Right ventricle myocardium superior (tissue), 1 donor: ENCODE data around the gene SPON1. TPM values are rescaled to one million over a fixed set of nuclear protein-coding genes. Genes with fewer than 3 reads are reported as not detected.
"Not testable (repeated sequence)": the region's sequence is repeated elsewhere in the genome, so short reads cannot be mapped to it uniquely, and the experiment has no call there.

Experiments
- ATAC-seq: fragments of 200-7000 bp; cut with Tn5 transposase; one replicate; pipeline ENCODE4 v1.9.1; 2020; ENCODE audit warnings: mild to moderate bottlenecking; ENCODE audit not compliant: poor library complexity
- DNase-seq: peaks from one replicate; pipeline ENCODE4 v3.0.0-alpha.2; 2020
- intact Hi-C: fragments of 100-400 bp; cut with DNase I; formaldehyde crosslinking; loops from one replicate; pipeline ENCODE4 v1.11.2; 2022
- total RNA-seq: library from RNA; stranded (reverse); fragmentation: NEBNext Ultra II Directional; extraction: Animal tissue kit (Norgen Biotek cat#: 25700); gene quantifications from one replicate; pipeline ENCODE4 v1.2.1, GENCODE V29; 2021
- donor health status: DM: no; HTN: yes; CAD: no; lungs with severe emphysema.

SPON1 gene
- total RNA-seq, 1 donor from 2014 or later, result 3.0 TPM

DNA sequence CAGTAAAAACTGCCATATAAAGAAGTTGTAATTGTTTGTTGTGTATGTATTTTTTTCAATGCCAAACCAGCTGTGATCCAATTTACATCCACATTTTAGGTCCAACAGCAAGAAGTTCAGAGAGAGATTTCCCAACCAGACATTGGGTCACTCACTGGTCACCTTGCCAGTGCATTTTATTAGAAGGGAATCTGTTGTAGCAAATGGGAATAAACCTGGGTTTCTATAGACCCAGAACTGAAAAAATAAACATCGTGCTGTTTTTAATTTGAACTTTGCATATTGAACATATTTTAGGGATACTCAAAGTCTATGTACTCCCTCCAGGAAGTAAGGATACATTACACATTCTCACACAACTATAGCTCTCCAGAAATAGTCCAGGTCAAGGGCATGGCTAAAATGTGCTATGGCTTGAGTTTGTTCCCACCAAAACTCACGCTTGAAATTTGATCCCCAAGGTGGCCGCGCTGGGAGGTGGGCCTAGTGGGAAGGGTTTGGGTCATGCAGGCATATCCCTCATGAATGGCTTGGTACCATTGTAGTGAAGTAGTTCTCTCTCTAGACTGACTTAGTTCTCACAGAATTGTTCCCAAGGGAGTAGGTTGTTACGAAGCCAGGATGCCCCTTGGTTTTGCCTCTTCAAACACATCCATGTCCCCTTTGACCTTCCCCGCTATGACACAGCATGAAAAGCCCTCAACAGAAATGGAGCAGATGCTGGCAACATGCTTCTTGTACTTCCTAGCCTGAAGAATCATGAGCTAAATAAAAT, 305.5 kb downstream of the SPON1 start:
- intact Hi-C loops, result no loop called here
- DNase-seq (no peak), ATAC-seq (no peak)

DNA sequence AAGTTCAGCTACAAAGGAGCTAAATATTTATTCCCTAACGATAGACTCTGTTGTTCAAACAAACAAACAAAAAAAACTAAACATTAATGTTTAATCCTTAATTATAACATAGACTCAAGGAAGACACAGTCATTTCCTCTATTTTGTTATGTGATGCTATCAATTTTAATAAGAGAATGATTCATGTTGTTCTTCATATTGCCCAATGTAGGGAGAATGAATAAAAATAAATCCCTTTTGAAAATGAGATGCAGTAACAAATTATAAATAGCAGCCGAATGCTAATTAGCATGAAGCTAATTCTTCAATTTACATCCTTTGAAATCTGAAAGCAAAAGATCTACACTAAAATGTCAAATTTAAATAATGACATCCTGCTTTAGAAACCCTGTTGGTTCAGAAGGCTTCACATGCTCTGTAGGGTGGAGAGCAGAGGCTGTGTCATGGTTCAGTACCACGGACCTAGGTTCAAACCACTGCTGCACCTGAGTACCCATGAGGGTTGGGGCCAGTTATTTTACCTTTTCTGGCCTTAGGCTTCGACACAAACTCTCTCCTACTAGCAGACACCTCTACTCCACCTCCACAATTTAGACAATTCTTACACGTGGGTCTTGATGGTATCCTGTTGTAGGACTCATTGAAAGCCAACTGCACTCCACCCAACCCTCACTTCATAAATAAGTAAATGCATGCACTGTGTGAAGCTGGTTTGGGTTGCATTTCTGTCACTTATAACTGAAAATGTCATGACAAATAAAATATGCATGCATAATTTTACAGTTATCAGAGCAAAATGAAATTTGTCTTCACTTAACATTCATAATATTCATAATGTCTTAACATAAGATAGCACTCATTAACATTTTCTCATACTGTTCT, 307.4 kb downstream of the SPON1 start:
- DNase-seq, result no peak
- intact Hi-C loops, result no loop called here
- ATAC-seq, result no peak

- intact Hi-C loops, result no loop called here
- ATAC-seq, result no peak
Observed at GRCh38 chr11:14270690-14271542, 308.4 kb downstream of the SPON1 start.

GRCh38 chr11:14273895-14274294, 311.4 kb downstream of the SPON1 start:
- DNase-seq, result no peak
- intact Hi-C loops, result no loop called here
- no peak for ATAC-seq

More at GRCh38 chr11:14270690-14271542, 308.4 kb downstream of the SPON1 start:
- DNase-seq, result no peak

GRCh38 chr11:14275076-14275475, 312.6 kb downstream of the SPON1 start:
- no peak for DNase-seq
- no peak for ATAC-seq
- intact Hi-C loops, result no loop called here

DNA sequence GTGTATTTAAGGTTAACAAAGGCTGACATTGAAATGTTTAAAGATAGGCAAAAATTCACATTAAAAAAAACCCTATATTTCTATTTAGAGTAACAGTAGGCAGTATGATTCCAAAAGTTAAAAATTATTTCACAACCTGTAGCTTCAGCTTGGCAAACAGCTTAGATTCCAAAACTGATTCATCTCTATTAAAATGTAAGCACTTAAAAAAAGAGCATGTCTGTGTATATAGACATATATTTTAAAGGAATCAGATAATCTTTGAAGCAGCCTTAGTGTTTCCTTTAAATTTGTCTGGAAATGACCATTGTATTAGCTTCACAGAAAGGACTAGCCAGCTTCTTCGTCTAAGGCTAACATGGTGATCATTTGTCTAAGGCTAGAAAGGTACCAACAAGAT, 316.3 kb downstream of the SPON1 start:
- ATAC-seq, intact Hi-C loops, DNase-seq: not testable (repeated sequence)

DNA sequence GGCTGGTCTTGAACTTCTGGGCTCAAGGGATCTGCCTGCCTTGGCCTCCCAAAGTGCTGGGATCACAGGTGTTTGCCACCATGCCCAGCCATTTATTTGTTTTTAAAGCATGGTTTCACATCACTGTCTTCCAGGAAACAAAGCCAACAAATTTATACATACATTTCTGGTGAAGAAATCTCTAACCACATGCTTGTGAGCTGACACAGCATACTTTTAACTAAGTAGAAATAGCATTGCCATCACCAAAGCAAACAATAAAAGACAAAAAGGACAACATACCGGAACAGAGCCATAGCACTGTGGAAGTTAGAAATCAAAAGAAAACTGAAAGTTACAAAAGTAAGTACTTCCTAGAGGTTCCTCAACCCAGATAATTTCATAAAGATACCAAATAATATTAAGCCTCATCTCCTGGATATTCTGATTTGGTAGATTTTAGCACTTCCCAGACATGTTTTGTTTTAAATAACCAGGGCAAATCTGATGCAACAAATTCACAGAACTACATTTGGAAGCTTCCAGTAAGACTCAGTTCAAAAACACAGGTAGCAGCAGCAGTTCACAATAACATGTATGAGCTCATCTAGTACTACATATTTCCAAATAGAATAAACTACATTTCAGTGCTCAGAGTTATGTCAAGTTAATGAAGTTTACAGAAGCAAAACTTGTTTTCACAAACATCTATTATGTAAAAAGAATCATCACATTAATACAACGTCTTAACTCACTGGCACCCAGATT, 325.8 kb downstream of the SPON1 start:
- intact Hi-C loops, result no loop called here
- DNase-seq (no peak), ATAC-seq (peak; percentile 29)

GRCh38 chr11:14290422-14290821, 327.9 kb downstream of the SPON1 start:
- intact Hi-C loops, result no loop called here
- no peak for ATAC-seq
- DNase-seq, result no peak

- intact Hi-C loops, result loop anchor here (2.0 kb wide), 1 partner anchor 155 kb away; no protein-coding TSS in a partner anchor
- DNase-seq (no peak), ATAC-seq (peak; percentile 52)
Observed at GRCh38 chr11:14299921-14300320, 337.4 kb downstream of the SPON1 start.

DNA sequence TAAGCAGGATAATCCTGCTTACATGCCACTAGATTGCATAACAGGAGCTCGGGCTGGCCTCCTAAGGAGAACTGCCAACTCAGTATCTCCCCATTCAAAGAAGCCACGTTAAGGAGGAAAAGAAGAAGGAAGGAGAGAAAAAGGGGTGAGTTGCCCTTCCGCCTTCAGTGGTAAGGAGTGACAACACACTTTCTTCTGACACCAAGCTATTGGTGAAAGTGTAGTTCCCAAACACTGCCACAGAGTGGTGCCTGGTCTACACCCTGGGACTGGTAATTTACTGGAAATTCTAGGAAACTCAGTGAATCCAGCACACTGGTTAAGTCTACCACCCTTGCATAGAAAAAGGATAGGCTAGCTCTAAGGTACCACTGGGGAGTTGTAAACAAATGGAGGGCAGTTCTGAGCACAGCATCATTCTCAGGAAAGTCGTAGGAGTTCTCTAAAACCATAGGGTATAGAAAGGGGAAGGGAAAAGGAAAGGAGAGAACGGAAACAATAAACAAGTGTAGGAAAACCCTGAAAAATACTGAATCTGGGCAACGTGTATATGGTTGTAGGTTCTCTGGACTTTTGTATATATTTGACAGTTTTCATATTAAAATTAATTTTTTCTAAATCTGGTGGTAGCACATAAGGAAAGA, 338.3 kb downstream of the SPON1 start:
- intact Hi-C loops, result loop anchor here (2.0 kb wide), 1 partner anchor 154 kb away; no protein-coding TSS in a partner anchor
- DNase-seq, result no peak
- peak; percentile 93 for ATAC-seq

DNA sequence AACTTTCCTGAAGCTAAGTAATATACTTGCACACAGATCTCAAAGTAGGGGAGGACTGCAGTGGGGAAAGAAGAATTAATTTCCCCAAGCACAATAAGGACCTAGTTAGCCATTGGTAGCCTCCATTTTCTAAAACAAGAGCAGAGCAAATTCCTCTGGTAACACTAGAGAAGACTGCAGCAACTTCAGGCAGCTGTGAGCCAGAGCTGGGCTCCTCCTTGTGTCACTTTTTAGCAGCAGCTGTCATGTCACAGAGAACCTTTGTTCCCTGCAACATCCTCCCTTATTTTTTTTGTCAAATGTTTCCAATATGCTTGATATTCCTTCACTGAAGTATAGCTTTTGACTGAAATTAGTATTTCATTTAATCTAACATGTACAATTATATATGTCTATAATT, 342.1 kb downstream of the SPON1 start:
- DNase-seq, result no peak
- intact Hi-C loops, result no loop called here
- no peak for ATAC-seq

- DNase-seq, result no peak
- ATAC-seq, result no peak
- intact Hi-C loops, result no loop called here
Observed at GRCh38 chr11:14305649-14306048, 343.1 kb downstream of the SPON1 start.

- DNase-seq (no peak), ATAC-seq (no peak)
- intact Hi-C loops, result no loop called here
Observed at GRCh38 chr11:14306481-14306880, 344.0 kb downstream of the SPON1 start.

DNA sequence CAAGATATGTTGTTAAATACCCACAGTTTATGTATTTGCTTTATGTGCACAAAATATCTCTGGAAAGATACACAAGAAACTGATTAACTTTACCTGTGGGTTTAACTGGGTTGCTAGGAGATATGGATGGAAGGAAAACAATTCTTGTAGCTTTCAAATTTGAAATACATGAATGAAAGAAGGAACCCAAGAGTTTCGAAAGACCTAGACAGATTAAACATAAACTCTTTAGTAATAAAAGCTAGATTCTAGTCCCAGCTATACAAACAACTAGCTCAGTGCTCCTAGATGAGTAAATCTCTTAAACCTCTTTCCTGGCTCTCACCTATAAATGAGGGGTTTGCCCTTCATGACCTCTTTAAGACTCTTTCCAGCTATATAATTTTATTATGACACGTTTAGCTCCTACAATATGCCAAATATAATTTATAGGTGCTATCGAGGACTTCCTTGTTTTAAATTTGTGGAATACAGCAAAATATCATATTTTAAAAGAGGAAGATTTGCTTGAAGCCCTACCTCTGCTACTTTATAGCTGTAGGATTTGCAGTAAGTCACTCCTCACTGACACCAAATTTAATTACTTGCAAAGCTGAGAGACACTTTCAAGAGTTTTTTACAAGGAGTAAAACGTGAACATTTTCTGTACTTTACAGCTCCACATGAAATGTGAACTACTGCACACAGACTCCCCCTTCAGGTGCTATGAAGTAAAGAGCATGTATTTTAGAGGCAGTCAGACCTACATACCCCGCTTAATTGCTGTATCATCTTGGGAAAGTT, 345.8 kb downstream of the SPON1 start:
- peak; percentile 77 for ATAC-seq
- DNase-seq, result no peak
- intact Hi-C loops, result no loop called here

- intact Hi-C loops, result no loop called here
- no peak for ATAC-seq
- no peak for DNase-seq
Observed at GRCh38 chr11:14308897-14309387, 346.4 kb downstream of the SPON1 start.

GRCh38 chr11:14309425-14310192, 347.1 kb downstream of the SPON1 start:
- intact Hi-C loops, result no loop called here
- ATAC-seq, result no peak
- no peak for DNase-seq
